OCI-LY3 (cell line): ENCODE measurements around the gene ZNF280C.

Experiments
- CTCF ChIP-seq: fragments of 200-600, 300-600 bp; sonication (generic); IDR thresholded peaks from 2 replicates; pipeline ENCODE4 v1.5.1; 2014; ENCODE audit warnings: antibody characterized with exemption, low read length, low read depth
- EZH2phosphoT487 ChIP-seq: fragments of 200-600 bp; shearing (Covaris generic); IDR thresholded peaks from 2 replicates; pipeline ENCODE4 v1.6.1; 2018; ENCODE audit warnings: antibody characterized with exemption, mixed run types, low read depth

GRCh38 chrX:130184168-130184567 is 84.5 kb downstream of the ZNF280C start:
- TF ChIP-seq EZH2phosphoT487 = no peak
- no peak for TF ChIP-seq CTCF
